Keratinocyte (primary cell): ENCODE data around the gene NKX6-1.

Source experiments
- CTCF ChIP-seq, 3 experiments: IDR thresholded peaks in 1 of 3; conservative IDR thresholded peaks in 1 of 3; optimal IDR thresholded peaks in 1 of 3; 2 replicates in 2 of 3; 3 replicates in 1 of 3; pipeline versions ENCODE3 to v1.5.1; 2011; ENCODE audit warnings: low read length in 3 of 3, mild to moderate bottlenecking in 3 of 3, moderate library complexity in 2 of 3, control low read depth in 1 of 3, inconsistent platforms in 1 of 3; ENCODE audit not compliant: insufficient read depth in 2 of 3; ENCODE audit errors: extremely low read depth in 1 of 3
- EZH2 ChIP-seq: IDR thresholded peaks from one replicate; pipeline ENCODE4 v1.6.1; 2012; ENCODE audit warnings: inconsistent platforms, mild to moderate bottlenecking, low read length, moderate library complexity

DNA sequence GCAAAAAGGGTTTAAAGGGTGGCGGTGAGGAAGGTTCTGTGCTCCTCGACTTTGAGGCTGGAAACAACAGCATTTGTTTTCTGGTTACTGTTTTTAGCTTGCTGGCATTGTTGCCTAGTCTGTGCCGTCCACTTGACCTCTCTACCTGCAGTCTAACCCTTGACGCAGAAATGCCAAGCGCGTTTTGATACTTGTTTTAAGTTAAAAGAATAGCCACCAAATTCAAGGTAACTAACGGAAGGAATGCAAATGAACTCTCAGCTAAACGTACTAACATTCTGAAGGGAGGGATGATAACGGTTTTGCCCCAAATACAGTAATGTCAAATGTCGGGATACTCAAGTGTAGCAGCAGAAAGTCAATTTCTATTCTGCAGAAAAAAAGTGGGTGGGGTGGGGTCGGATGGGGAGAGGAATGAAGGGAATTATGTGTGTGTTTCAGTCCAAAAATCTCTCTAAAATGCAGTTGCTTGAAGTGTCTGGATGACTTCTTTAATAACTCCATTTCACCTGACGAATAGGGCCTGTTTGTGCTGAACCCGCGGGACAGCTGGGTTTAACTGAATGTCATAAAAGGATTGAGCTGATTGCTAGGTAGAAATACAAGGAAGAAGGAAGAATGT, 3.4 kb upstream of the NKX6-1 start:
- TF ChIP-seq CTCF (optimal IDR thresholded peaks at IDR 0.05 in 1 of 3, IDR thresholded peaks at IDR 0.05 in 1 of 3, conservative IDR thresholded peaks at IDR 0.05 in 1 of 3; ENCODE audit: extremely low read depth in 1 of 3, insufficient read depth in 2 of 3, low read length in 3 of 3) (no peak), EZH2 (no peak)
